Mesendoderm (in vitro differentiated cells): ENCODE data around the gene IZUMO2.

Experiments used
- DNase-seq: peaks from one replicate; pipeline ENCODE4 v3.0.0; 2013
- H2AK5ac ChIP-seq: 2 replicates; pipeline ENCODE4 v1.6.1; 2013; ENCODE audit warnings: low read length, inconsistent platforms
- H2BK120ac ChIP-seq: 2 replicates; pipeline ENCODE4 v1.6.1; 2013; ENCODE audit warnings: low read depth, mild to moderate bottlenecking, low read length, moderate library complexity, mixed read lengths
- H2BK15ac ChIP-seq: replicated peaks from 2 replicates; pipeline ENCODE4 v1.6.1; 2013; ENCODE audit warnings: low read depth, mild to moderate bottlenecking, moderate library complexity
- H2BK5ac ChIP-seq: 2 replicates; pipeline ENCODE4 v1.6.1; 2013; ENCODE audit warnings: low read length, inconsistent platforms
- H3K18ac ChIP-seq: 2 replicates; pipeline ENCODE4 v1.6.1; 2013; ENCODE audit warnings: mild to moderate bottlenecking, low read length, mixed read lengths
- H3K23ac ChIP-seq: one replicate; pipeline ENCODE4 v1.6.1; 2013; ENCODE audit warnings: low read length
- H3K27ac ChIP-seq: 2 replicates; pipeline ENCODE4 v1.5.1; 2013; ENCODE audit warnings: low read depth, mild to moderate bottlenecking, inconsistent platforms, low read length, moderate library complexity
- H3K27me3 ChIP-seq: 2 replicates; pipeline ENCODE4 v1.6.1; 2013; ENCODE audit warnings: low read length, control low read depth, mild to moderate bottlenecking, inconsistent platforms; ENCODE audit not compliant: insufficient read depth, poor library complexity
- H3K36me3 ChIP-seq: 2 replicates; pipeline ENCODE4 v1.6.1; 2013; ENCODE audit warnings: low read length, inconsistent platforms; ENCODE audit not compliant: control insufficient read depth, insufficient read depth
- H3K4ac ChIP-seq: one replicate; pipeline ENCODE4 v1.6.1; 2013; ENCODE audit warnings: low read depth, mild to moderate bottlenecking, low read length, moderate library complexity
- H3K4me1 ChIP-seq: 2 replicates; pipeline ENCODE4 v1.6.1; 2013; ENCODE audit warnings: low read depth, low read length, inconsistent platforms; ENCODE audit not compliant: control insufficient read depth
- H3K4me2 ChIP-seq: 2 replicates; pipeline ENCODE4 v1.6.1; 2013; ENCODE audit warnings: low read length
- H3K4me3 ChIP-seq: 2 replicates; pipeline ENCODE4 v1.5.1; 2013; ENCODE audit warnings: mild to moderate bottlenecking, low read length
- H3K56ac ChIP-seq: one replicate; pipeline ENCODE4 v1.6.1; 2013; ENCODE audit warnings: low read length
- H3K79me1 ChIP-seq: 2 replicates; pipeline ENCODE4 v1.6.1; 2013; ENCODE audit warnings: low read length, inconsistent platforms
- H3K79me2 ChIP-seq: 2 replicates; pipeline ENCODE4 v1.6.1; 2013; ENCODE audit warnings: mild to moderate bottlenecking, low read length; ENCODE audit not compliant: control insufficient read depth, insufficient read depth
- H3K9ac ChIP-seq: 2 replicates; pipeline ENCODE4 v1.6.1; 2013; ENCODE audit warnings: low read length, inconsistent platforms
- H4K5ac ChIP-seq: one replicate; pipeline ENCODE4 v1.6.1; 2013; ENCODE audit warnings: low read length
- H4K8ac ChIP-seq: one replicate; pipeline ENCODE4 v1.6.1; 2013; ENCODE audit warnings: low read depth, mild to moderate bottlenecking, control low read depth, low read length, moderate library complexity
- WGBS: extraction: QIAGEN DNeasy Blood & Tissue Kit; methylation state at CpG from one replicate; pipeline ENCODE4 v1.1.7; 2013; ENCODE audit warnings: low lambda C conversion rate, missing lambda C conversion rate; ENCODE audit not compliant: insufficient coverage; ENCODE audit errors: extremely low coverage; 5-methylcytosine and 5-hydroxymethylcytosine counted together

The IZUMO2 gene

GRCh38 chr19:50181121-50181520 is 18.0 kb upstream of the IZUMO2 start:
- H3K27ac ChIP-seq = no peak overlapping the region
- H3K36me3 ChIP-seq = no peaks in the 10 kb centered on the region
- H2BK15ac ChIP-seq = no peak overlapping the region
- no peaks in the 10 kb centered on the region for H3K4me1 ChIP-seq
- H2BK120ac ChIP-seq = no peak overlapping the region
- H3K4me2 ChIP-seq = no peak overlapping the region
- no peak overlapping the region for H3K9ac ChIP-seq
- H3K27me3 ChIP-seq = no peaks in the 10 kb centered on the region
- H3K56ac ChIP-seq = no peak overlapping the region
- no peak overlapping the region for H3K18ac ChIP-seq
- no peaks in the 10 kb centered on the region for H3K79me1 ChIP-seq
- H4K8ac ChIP-seq = no peak overlapping the region
- H3K4me3 ChIP-seq = no peak overlapping the region
- no peak overlapping the region for H4K5ac ChIP-seq
- DNase-seq = no peak
- H3K79me2 ChIP-seq = no peaks in the 10 kb centered on the region
- H3K23ac ChIP-seq = no peak overlapping the region
- WGBS = no CpG with 5 or more reads among the region's 5 CpGs
- H2AK5ac ChIP-seq = no peak overlapping the region
- no peak overlapping the region for H2BK5ac ChIP-seq
- H3K4ac ChIP-seq = no peak overlapping the region

GRCh38 chr19:50178859-50179537 is 15.9 kb upstream of the IZUMO2 start:
- no peaks in the 10 kb centered on the region for H3K4me1 ChIP-seq
- no peaks in the 10 kb centered on the region for H3K79me2 ChIP-seq
- no peak overlapping the region for H2BK120ac ChIP-seq
- H2BK5ac ChIP-seq = no peak overlapping the region
- DNase-seq = no peak
- H3K56ac ChIP-seq = no peak overlapping the region
- H3K27ac ChIP-seq = no peak overlapping the region
- H3K4me3 ChIP-seq = no peak overlapping the region
- no peak overlapping the region for H4K8ac ChIP-seq
- H3K79me1 ChIP-seq = no peaks in the 10 kb centered on the region
- no peak overlapping the region for H2AK5ac ChIP-seq
- no peak overlapping the region for H3K23ac ChIP-seq
- no peak overlapping the region for H4K5ac ChIP-seq
- no peak overlapping the region for H3K9ac ChIP-seq
- no peak overlapping the region for H2BK15ac ChIP-seq
- H3K18ac ChIP-seq = no peak overlapping the region
- H3K27me3 ChIP-seq = no peaks in the 10 kb centered on the region
- H3K36me3 ChIP-seq = no peaks in the 10 kb centered on the region
- no CpG with 5 or more reads among the region's 9 CpGs for WGBS
- no peak overlapping the region for H3K4ac ChIP-seq
- no peak overlapping the region for H3K4me2 ChIP-seq

- Histone ChIP-seq H3K4ac (no peak overlapping the region), H3K27me3 (no peaks in the 10 kb centered on the region), H2BK15ac (no peak overlapping the region), H2BK5ac (no peak overlapping the region), H3K23ac (no peak overlapping the region), H2BK120ac (no peak overlapping the region), H3K27ac (no peak overlapping the region), H4K5ac (no peak overlapping the region), H3K18ac (no peak overlapping the region), H3K79me2 (no peaks in the 10 kb centered on the region), H3K79me1 (no peaks in the 10 kb centered on the region), H3K9ac (no peak overlapping the region), H3K4me1 (no peaks in the 10 kb centered on the region), H4K8ac (no peak overlapping the region), H3K36me3 (no peaks in the 10 kb centered on the region), H3K56ac (no peak overlapping the region), H2AK5ac (no peak overlapping the region), H3K4me3 (no peak overlapping the region), H3K4me2 (no peak overlapping the region)
- no peak for DNase-seq
- no CpG with 5 or more reads among the region's 1 CpG for WGBS
Measured at GRCh38 chr19:50178320-50178719, 15.2 kb upstream of the IZUMO2 start.

GRCh38 chr19:50176775-50177174 is 13.7 kb upstream of the IZUMO2 start:
- no peak overlapping the region for H2AK5ac ChIP-seq
- no peak overlapping the region for H3K4ac ChIP-seq
- H2BK5ac ChIP-seq = no peak overlapping the region
- no CpG with 5 or more reads among the region's 9 CpGs for WGBS
- H3K79me2 ChIP-seq = no peaks in the 10 kb centered on the region
- no peak overlapping the region for H3K4me2 ChIP-seq
- no peak overlapping the region for H4K5ac ChIP-seq
- no peak overlapping the region for H2BK120ac ChIP-seq
- no peak for DNase-seq
- no peaks in the 10 kb centered on the region for H3K4me1 ChIP-seq
- H3K56ac ChIP-seq = no peak overlapping the region
- no peak overlapping the region for H3K18ac ChIP-seq
- no peak overlapping the region for H4K8ac ChIP-seq
- no peak overlapping the region for H3K23ac ChIP-seq
- no peak overlapping the region for H3K9ac ChIP-seq
- H2BK15ac ChIP-seq = no peak overlapping the region
- no peaks in the 10 kb centered on the region for H3K36me3 ChIP-seq
- no peaks in the 10 kb centered on the region for H3K79me1 ChIP-seq
- H3K27me3 ChIP-seq = no peaks in the 10 kb centered on the region
- no peak overlapping the region for H3K27ac ChIP-seq
- H3K4me3 ChIP-seq = no peak overlapping the region

GRCh38 chr19:50175924-50176323 is 12.8 kb upstream of the IZUMO2 start:
- Histone ChIP-seq H3K18ac (no peak overlapping the region), H2BK15ac (no peak overlapping the region), H2BK5ac (no peak overlapping the region), H3K23ac (no peak overlapping the region), H3K79me2 (no peaks in the 10 kb centered on the region), H3K4me1 (no peaks in the 10 kb centered on the region), H3K27me3 (no peaks in the 10 kb centered on the region), H2BK120ac (no peak overlapping the region), H3K4me2 (no peak overlapping the region), H3K56ac (no peak overlapping the region), H3K4ac (no peak overlapping the region), H4K8ac (no peak overlapping the region), H3K79me1 (no peaks in the 10 kb centered on the region), H3K27ac (no peak overlapping the region), H3K4me3 (no peak overlapping the region), H4K5ac (no peak overlapping the region), H3K36me3 (no peaks in the 10 kb centered on the region), H3K9ac (no peak overlapping the region), H2AK5ac (no peak overlapping the region)
- no peak for DNase-seq
- no CpG with 5 or more reads among the region's 10 CpGs for WGBS
